CMK (cell line): ENCODE data around the gene ISL1.

Experiments used
- DNase-seq: peaks from one replicate; pipeline ENCODE4 v3.0.0-alpha.2; 2010; ENCODE audit warnings: low read depth

ISL1 gene

DNA sequence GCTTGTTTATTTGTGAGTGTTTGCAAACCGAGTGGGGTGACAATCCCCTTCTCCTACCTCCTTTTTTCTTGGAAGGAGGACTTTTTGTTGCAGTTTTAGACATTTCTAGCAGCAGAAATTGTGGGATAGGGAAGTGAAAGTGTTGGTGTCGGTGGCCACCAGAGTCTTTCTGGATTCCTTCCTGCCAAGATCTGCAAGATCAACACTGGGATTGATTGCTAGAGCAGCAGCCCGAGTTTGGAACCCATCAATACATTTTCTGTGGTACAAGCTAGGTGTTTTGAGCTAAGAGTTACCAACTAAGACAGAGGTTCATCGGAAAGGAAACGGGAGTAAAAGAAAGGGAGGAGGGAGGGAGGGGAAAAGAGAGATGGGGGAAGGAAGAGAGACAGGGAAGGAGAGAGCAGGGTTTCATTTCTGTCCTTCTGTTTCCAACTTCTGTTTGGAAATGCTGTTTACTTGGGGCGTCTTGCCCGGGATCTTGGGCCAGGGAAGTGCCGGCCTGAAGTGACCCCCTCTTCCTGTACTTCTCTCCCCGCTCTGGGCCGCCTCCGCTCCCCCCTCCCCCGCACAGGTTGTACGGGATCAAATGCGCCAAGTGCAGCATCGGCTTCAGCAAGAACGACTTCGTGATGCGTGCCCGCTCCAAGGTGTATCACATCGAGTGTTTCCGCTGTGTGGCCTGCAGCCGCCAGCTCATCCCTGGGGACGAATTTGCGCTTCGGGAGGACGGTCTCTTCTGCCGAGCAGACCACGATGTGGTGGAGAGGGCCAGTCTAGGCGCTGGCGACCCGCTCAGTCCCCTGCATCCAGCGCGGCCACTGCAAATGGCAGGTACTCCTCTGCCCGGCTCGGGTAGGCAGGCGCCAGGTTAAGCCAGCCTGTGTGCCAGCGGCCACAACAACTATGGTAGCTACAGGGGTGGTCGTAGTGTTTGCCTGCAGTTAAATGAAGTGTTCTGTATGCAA lies 4.0 kb downstream of the ISL1 start:
- DNase-seq, result no peak

GRCh38 chr5:51387884-51388275 lies 4.6 kb downstream of the ISL1 start:
- DNase-seq, result no peak

GRCh38 chr5:51388488-51389287 lies 5.4 kb downstream of the ISL1 start:
- DNase-seq, result no peak

- no peak for DNase-seq
These were observed 6.0 kb downstream of the ISL1 start for GRCh38 chr5:51389288-51389576.

GRCh38 chr5:51389577-51390463 lies 6.6 kb downstream of the ISL1 start:
- no peak for DNase-seq

- no peak for DNase-seq
These were observed 7.9 kb downstream of the ISL1 start for GRCh38 chr5:51391175-51391574.

GRCh38 chr5:51392689-51393199 lies 9.5 kb downstream of the ISL1 start:
- no peak for DNase-seq

DNA sequence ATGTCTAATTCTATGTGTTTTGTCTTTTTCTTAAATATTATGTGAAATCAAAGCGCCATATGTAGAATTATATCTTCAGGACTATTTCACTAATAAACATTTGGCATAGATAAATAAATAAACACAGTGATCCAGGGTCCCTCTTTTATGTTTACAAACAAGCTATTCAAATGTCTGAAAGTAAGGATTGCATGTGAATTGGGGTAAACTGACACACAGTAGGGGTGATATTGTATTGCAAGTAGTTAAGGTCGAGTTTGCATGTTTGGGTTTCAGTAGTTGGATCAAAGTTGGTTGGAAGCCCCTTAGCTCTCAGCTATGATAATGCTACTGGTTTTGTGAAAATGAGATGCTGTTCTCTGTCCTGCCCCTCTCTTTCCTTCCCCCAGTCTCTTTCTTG lies 11.4 kb downstream of the ISL1 start:
- DNase-seq, result no peak

DNA sequence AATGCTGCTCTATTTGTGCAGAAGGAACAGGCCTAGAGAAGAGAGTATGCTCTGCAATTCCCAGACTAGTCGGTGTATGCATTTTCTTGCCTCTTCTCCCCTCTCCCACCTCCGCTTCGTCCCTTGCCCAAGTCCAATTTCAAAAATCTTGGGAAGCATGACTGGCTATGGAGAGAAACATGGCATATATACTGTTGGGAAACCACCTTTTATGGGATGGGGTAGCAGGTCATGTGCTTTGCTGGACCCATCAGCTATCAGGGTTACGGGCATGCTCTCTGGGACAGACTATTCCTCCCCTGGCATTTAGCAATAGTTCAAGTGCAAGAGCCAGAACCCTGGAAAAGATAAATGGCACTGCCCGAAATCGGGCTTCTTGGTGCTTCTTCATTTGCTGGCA lies 12.0 kb downstream of the ISL1 start:
- DNase-seq, result no peak

GRCh38 chr5:51395666-51396356 lies 12.6 kb downstream of the ISL1 start:
- no peak for DNase-seq

GRCh38 chr5:51396797-51397196 lies 13.5 kb downstream of the ISL1 start:
- DNase-seq, result no peak

GRCh38 chr5:51397996-51398395 lies 14.7 kb downstream of the ISL1 start:
- no peak for DNase-seq

GRCh38 chr5:51398875-51399642 lies 15.8 kb downstream of the ISL1 start:
- no peak for DNase-seq

- DNase-seq, result no peak
These were observed 16.4 kb downstream of the ISL1 start for GRCh38 chr5:51399643-51400006.

DNA sequence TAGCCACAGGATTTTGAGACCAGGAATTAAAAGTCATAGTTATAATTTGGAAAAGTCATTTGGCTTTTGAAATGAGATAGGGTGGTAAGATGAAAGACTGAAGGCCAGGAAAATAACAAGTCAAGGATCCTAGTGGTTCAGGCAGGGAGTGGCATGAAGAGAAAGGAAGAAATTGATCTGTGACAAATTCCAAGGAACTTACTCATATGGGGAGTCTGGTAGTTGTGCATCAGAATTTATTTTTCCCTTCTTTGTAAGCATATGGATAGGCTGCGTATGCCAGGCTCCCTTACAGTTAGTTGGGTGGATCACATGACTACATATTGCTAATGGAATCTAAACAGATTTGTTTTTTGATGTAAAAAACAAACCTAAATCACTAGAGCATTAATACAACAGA lies 21.0 kb downstream of the ISL1 start:
- no peak for DNase-seq

DNA sequence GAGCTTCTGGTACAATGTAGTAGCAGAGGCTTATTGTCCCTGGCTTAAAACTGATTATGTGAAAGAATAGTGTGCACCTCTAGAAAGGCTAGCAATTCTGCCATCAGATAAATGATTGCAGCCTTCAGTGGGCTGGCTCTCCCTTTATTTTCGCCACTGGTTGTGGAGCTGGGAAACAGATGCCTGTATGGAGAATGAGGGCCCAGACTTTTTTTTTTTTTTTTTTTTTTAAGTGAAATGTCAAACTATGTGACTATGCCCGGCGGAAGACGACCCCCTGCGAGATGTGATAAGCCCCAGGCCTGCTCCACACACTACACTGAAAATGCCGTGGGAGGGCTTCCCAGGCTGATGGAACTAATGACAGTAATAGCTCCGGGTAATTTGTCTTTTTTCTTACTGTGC lies 28.7 kb downstream of the ISL1 start:
- DNase-seq, result no peak

GRCh38 chr5:51414516-51414915 lies 31.3 kb downstream of the ISL1 start:
- no peak for DNase-seq

- DNase-seq, result no peak
These were observed 32.9 kb downstream of the ISL1 start for GRCh38 chr5:51416149-51416548.

GRCh38 chr5:51433052-51433710 lies 49.9 kb downstream of the ISL1 start:
- DNase-seq, result no peak

DNA sequence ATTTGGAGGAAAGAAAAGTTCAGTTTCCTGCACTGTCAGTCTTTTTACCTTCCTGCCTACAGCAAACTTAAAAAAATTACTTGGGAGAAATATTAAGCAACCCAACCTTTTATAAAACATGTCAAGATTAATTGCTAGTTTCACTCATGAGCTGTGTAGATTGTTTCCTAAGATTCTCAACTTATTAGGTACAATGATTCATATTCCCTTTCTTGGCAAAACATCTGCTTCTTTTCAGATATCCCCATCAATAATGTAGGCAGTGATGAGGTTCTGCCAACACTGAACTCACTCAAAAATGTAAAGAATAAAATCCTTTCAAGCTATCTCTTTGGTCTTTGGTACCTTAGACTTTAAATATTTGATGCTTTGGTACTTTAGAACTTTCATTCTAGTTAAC lies 56.0 kb downstream of the ISL1 start:
- DNase-seq, result no peak
